Progenitor cell of endocrine pancreas (in vitro differentiated cells): ENCODE measurements around the gene SRCIN1. TPM values are rescaled to one million over a fixed set of nuclear protein-coding genes. Genes with fewer than 3 reads are reported as not detected.
"Not testable (repeated sequence)": the region's sequence is repeated elsewhere in the genome, so short reads cannot be mapped to it uniquely, and the experiment has no call there.

Source experiments
- DNase-seq: peaks from one replicate; pipeline ENCODE4 v3.0.0; 2021; ENCODE audit warnings: low spot score; ENCODE audit not compliant: unreplicated experiment
- H3K27ac Mint-ChIP-seq: 2 replicates; pipeline ENCODE4 v1.8.0; 2021; ENCODE audit warnings: mild to moderate bottlenecking, moderate library complexity, mixed read lengths
- H3K27me3 Mint-ChIP-seq: 2 replicates; pipeline ENCODE4 v1.8.0; 2021; ENCODE audit warnings: mixed read lengths
- H3K36me3 Mint-ChIP-seq: 2 replicates; pipeline ENCODE4 v1.8.0; 2022; ENCODE audit warnings: mixed read lengths; ENCODE audit not compliant: insufficient read depth
- H3K4me1 Mint-ChIP-seq: 2 replicates; pipeline ENCODE4 v1.8.0; 2021; ENCODE audit warnings: low read depth, mixed read lengths
- H3K4me3 Mint-ChIP-seq: 2 replicates; pipeline ENCODE4 v1.8.0; 2021; ENCODE audit warnings: low read depth, mild to moderate bottlenecking, moderate library complexity, mixed read lengths
- H3K9me3 Mint-ChIP-seq: 2 replicates; pipeline ENCODE4 v1.8.0; 2021; ENCODE audit warnings: low read depth, mixed read lengths
- total RNA-seq: library from RNA; stranded (reverse); gene quantifications from 2 replicates; pipeline ENCODE4 v1.2.1, GENCODE V29; 2021
- TF ChIP-seq, protein P1 (sequence below): fragments of 200-600 bp; sonication (generic); IDR thresholded peaks from one replicate; pipeline ENCODE4 v1.5.0; 2021; ENCODE audit warnings: antibody characterized with exemption, mild to moderate bottlenecking; ENCODE audit not compliant: unreplicated experiment

The SRCIN1 gene
- total RNA-seq, 1 donor from 2014 or later: 13.8 TPM

DNA sequence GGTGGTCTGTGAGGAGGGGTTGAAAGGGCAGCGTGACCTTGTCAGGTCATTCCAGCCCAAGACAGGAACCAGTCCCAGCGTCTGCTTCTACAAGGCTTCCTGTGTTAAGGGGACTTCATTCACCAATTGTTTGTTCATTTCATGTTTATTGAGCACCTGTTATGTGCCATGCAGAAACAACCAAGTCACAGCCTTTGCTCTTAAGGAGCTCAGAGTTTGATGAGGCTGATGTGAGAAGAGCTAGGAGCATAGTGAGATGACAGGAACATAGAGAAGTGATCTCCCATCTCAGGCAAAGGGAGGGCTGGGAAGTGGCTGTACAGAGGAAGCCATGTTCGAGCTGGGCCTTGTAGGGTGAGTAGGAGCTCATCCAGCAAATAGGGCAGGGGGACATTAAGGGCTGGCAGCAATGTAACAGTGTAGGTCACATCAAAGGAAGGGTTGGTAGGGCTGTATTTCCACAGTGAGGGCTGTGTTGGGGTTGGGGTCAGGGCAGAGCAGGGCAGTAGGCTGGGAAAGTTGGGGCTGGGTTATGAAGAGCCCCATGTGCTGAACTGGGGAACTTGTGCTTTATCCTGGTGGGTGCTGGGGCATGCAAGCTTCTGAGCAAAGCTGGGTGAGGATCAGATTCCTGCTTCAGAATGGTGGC lies 97.7 kb downstream of the SRCIN1 start:
- Mint-ChIP-seq H3K27me3 (peaks cover 52% of the 10 kb centered on the region), H3K4me3 (no peak overlapping the region), H3K36me3 (no peaks in the 10 kb centered on the region), H3K9me3 (no peaks in the 10 kb centered on the region), H3K4me1 (peaks cover 5% of the 10 kb centered on the region), H3K27ac (peak overlapping the region; percentile 79)
- no peak for DNase-seq
- TF ChIP-seq, protein P1, sequence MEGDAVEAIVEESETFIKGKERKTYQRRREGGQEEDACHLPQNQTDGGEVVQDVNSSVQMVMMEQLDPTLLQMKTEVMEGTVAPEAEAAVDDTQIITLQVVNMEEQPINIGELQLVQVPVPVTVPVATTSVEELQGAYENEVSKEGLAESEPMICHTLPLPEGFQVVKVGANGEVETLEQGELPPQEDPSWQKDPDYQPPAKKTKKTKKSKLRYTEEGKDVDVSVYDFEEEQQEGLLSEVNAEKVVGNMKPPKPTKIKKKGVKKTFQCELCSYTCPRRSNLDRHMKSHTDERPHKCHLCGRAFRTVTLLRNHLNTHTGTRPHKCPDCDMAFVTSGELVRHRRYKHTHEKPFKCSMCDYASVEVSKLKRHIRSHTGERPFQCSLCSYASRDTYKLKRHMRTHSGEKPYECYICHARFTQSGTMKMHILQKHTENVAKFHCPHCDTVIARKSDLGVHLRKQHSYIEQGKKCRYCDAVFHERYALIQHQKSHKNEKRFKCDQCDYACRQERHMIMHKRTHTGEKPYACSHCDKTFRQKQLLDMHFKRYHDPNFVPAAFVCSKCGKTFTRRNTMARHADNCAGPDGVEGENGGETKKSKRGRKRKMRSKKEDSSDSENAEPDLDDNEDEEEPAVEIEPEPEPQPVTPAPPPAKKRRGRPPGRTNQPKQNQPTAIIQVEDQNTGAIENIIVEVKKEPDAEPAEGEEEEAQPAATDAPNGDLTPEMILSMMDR: no peak

DNA sequence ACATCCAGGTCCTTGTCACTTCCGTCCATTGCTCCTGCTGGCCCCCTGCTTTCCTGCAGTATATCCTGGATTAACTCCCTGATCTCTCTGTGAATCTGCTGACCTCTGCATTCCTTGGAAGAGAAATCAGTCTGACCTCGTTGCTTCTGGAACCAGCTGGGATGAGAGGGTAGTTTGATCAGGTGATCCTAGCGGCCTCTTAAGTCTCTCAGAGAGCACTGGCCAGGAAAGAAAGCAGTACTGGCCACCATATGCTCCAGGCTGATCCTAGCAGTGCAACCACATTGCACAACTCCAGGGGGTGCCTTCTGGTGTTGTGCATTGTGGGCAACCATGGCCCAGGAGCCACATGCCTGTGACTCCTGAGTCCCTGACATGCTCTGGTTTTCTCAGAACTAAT lies 98.3 kb downstream of the SRCIN1 start:
- H3K27me3 Mint-ChIP-seq: peaks cover 51% of the 10 kb centered on the region
- no peaks in the 10 kb centered on the region for H3K36me3 Mint-ChIP-seq
- TF ChIP-seq, protein P1: no peak
- H3K4me1 Mint-ChIP-seq: peaks cover 5% of the 10 kb centered on the region
- no peak for DNase-seq
- no peak overlapping the region for H3K4me3 Mint-ChIP-seq
- no peak overlapping the region for H3K27ac Mint-ChIP-seq
- H3K9me3 Mint-ChIP-seq: no peaks in the 10 kb centered on the region

DNA sequence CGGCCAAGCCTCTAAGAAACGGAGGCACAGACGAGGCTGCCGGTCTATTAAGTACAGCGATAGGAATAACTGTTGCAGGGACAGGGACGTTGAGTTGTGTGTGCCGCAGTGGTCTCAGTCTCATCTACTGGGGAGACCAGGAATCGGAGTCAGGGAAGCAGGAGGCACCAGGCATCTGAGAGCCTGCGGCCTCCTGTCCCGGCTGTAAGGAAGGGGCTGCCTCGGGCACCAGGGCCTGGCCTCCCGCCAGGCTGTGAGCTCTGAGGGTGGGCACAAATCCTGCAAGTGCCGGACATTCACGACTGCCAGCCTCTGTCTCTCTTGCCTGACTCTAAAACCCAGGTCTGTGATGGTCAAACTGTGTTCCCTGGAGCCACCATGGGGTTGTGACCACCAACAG lies 101.5 kb downstream of the SRCIN1 start:
- Mint-ChIP-seq H3K9me3 (no peaks in the 10 kb centered on the region), H3K4me1 (no peaks in the 10 kb centered on the region)

DNA sequence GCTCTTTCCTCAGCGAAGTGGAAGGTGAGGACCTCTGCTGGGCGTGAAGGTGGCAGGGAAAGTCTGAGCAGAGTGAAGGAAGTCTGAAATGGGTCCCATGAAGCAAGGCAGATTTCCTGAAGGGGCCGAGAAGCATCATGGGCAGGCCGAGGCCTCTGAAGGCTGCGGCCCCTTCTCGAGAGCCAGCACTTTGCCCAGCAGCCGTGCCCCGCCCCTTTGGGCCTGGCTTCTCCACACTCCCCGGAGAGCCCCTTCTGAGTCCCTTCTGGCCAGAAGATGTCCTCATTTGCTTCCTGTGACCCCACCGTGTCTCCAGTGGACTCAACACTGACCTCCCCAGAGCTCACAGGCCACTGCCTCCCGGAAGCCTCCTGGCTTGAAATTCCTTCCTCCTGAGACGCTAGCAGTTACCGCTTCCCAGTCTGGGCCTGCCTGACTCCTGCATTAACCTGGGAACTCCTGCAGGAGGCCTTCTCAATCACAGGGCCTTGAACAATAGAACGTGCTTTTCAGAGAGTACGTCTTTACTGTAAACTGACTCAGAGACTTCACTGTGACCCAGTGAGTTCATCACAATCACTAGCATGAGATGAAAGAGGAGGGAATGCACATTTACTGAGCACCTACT lies 102.4 kb downstream of the SRCIN1 start:
- H3K9me3 Mint-ChIP-seq, H3K27ac Mint-ChIP-seq, H3K4me3 Mint-ChIP-seq, H3K36me3 Mint-ChIP-seq, DNase-seq, H3K4me1 Mint-ChIP-seq: not testable (repeated sequence)
- H3K27me3 Mint-ChIP-seq: peaks cover 21% of the 10 kb centered on the region

More for the DNA sequence above, 101.5 kb downstream of the SRCIN1 start:
- H3K4me3 Mint-ChIP-seq: no peak overlapping the region
- no peaks in the 10 kb centered on the region for H3K36me3 Mint-ChIP-seq
- H3K27ac Mint-ChIP-seq: no peak overlapping the region
- no peak for DNase-seq
- H3K27me3 Mint-ChIP-seq: peaks cover 29% of the 10 kb centered on the region
- TF ChIP-seq, protein P1: no peak

DNA sequence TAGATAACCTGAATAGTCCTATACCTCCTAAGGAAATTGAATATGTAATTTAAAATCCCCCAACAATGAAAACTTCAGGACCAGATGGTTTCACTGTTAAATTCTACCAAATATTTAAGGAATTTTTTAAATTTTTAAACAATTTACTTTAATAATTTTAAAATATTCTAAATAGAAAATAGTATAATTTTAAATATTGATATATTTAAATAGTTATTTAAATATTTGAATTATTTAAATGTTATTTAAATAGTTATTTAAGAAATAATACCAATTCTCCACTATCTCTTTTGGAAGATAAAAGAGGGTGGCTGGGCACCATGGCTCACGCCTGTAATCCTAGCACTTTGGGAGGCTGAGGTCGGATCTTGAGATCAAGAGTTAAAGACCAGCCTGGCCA lies 104.0 kb downstream of the SRCIN1 start:
- H3K4me1 Mint-ChIP-seq, H3K36me3 Mint-ChIP-seq, H3K27ac Mint-ChIP-seq, H3K4me3 Mint-ChIP-seq, H3K27me3 Mint-ChIP-seq, DNase-seq, H3K9me3 Mint-ChIP-seq: not testable (repeated sequence)

DNA sequence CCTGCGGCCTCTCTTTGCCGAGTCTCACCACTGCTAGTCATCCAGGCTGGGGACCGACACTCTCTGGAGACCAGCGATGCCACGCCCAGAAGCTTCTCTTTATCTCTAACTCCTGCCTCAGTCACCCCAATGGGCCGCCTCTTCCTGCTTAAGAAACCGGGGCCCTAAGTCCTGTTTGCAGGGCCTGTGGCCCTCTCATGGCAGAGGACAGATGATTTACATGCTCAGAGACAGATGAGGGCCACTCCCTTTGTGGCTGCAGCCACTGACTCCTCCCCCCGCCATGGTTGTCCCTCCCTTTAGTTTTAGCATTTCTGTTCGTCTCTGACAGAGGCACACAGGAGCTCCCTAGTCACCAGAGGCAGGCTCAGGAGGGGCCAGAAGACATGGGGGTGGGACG lies 106.5 kb downstream of the SRCIN1 start:
- H3K27me3 Mint-ChIP-seq, H3K4me1 Mint-ChIP-seq, H3K27ac Mint-ChIP-seq, H3K9me3 Mint-ChIP-seq, DNase-seq, H3K4me3 Mint-ChIP-seq, H3K36me3 Mint-ChIP-seq: not testable (repeated sequence)

DNA sequence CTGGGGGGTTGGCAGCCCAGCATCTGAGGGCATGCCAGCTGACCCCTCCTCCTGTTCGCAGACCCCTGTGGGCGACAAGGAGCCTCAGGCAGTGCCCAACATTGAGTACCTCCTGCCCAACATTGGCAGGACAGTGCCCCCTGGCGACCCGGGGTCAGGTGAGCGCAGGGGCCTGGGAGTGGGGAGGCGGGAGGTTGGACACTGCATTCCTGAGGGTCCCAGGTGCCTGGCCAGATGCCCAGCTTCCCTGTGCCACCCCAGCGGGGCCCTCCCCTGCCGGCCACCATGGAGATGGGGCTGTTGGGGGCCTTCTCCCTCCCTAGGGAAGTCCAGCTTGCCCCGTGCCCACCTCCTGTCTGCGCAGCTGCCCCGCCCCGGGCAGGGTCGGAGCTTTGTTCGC lies 107.4 kb downstream of the SRCIN1 start:
- H3K4me3 Mint-ChIP-seq: no peak overlapping the region
- peaks cover 5% of the 10 kb centered on the region for H3K27me3 Mint-ChIP-seq
- no peaks in the 10 kb centered on the region for H3K4me1 Mint-ChIP-seq
- peaks cover 6% of the 10 kb centered on the region for H3K9me3 Mint-ChIP-seq
- peaks cover 1% of the 10 kb centered on the region for H3K36me3 Mint-ChIP-seq
- no peak for DNase-seq
- TF ChIP-seq, protein P1: no peak
- no peak overlapping the region for H3K27ac Mint-ChIP-seq

DNA sequence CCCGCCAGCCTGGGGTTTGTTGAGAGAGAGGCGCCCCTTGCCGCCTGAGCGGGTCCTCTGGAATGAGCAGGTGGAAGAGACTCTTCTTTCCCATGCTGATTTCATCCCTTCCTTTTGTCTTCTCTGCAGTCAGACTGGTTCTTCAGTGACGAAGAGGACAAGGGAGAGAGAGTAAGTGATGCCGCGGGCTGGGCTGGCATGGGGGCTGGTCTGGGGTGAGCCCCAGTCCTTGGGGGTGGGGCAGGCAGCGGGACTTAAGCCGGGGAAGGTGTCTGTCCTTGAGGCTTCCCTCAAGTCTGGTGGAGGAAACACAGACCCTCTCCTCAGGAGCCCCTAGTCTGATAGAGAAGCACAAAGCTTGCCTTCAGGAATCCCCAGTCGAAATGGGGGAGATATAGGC lies 108.1 kb downstream of the SRCIN1 start:
- not testable (repeated sequence) for H3K9me3 Mint-ChIP-seq, H3K27me3 Mint-ChIP-seq, DNase-seq, H3K4me1 Mint-ChIP-seq, H3K36me3 Mint-ChIP-seq, H3K27ac Mint-ChIP-seq, H3K4me3 Mint-ChIP-seq

DNA sequence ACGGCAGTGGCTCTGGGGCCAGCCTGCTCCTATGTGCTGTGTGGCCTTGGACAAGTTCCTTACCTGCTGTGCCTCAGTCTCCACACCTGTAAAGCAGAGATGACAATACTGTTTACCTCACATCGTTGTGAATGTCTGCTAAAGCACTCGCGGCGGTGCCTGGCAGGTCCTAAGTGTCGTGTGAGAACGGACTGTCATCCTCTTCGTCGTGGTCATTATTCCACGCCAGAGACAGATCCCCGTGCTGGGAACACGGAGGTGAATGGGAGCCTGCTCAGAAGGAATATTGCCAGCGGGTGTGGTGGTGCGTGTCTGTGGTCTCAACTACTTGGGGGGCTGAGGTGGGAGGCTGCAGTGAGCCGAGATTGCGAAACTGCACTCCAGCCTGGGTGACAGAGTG lies 111.6 kb downstream of the SRCIN1 start:
- H3K27me3 Mint-ChIP-seq, H3K4me3 Mint-ChIP-seq, H3K27ac Mint-ChIP-seq, H3K36me3 Mint-ChIP-seq, H3K4me1 Mint-ChIP-seq, H3K9me3 Mint-ChIP-seq, DNase-seq: not testable (repeated sequence)
